Measurements from ENCODE around the gene BAZ1B. TPM values are rescaled to one million over a fixed set of nuclear protein-coding genes. Genes with fewer than 3 reads are reported as not detected.

BAZ1B gene
- total RNA-seq, 1 experiment from 2014 or later = 127 TPM

GRCh38 chr7:73426016-73426415 lies 96.1 kb downstream of the BAZ1B start:
- intact Hi-C loops (cut with micrococcal nuclease; ENCODE audit: unreplicated experiment) = no loop called here

GRCh38 chr7:73425356-73425983 lies 96.6 kb downstream of the BAZ1B start:
- CTCF ChIA-PET = no interaction called here
- POLR2A ChIA-PET (ENCODE audit: low non-redundant PET) = no interaction called here
- TF ChIP-seq EZH2 (IDR thresholded peaks at IDR 0.05; ENCODE audit: borderline replicate concordance, low read depth, low read length, poor library complexity, severe bottlenecking) = no peak
- no peak for TF ChIP-seq CTCF (conservative IDR thresholded peaks at IDR 0.05; ENCODE audit: low read depth, low read length)
- no peak overlapping the region for H3K27ac ChIP-seq (ENCODE audit: low read depth, low read length, poor library complexity, severe bottlenecking)
- no peaks in the 10 kb centered on the region for H3K27me3 ChIP-seq (replicated peaks; ENCODE audit: insufficient read depth, low read depth, low read length, poor library complexity)
- H3K9me3 ChIP-seq (ENCODE audit: low read depth, low read length, poor library complexity, severe bottlenecking) = no peaks in the 10 kb centered on the region
- no peak for DNase-seq (ENCODE audit: low spot score)
- intact Hi-C loops (cut with micrococcal nuclease; ENCODE audit: unreplicated experiment) = no loop called here
- H3K36me3 ChIP-seq (ENCODE audit: insufficient read depth, low read length, poor library complexity, severe bottlenecking) = no peaks in the 10 kb centered on the region
- no TSS peak for BruUV-seq (replicated peaks)
- no peaks in the 10 kb centered on the region for H3K4me1 ChIP-seq (ENCODE audit: insufficient read depth, low read length, poor library complexity, severe bottlenecking)
- no peak overlapping the region for H3K4me3 ChIP-seq (ENCODE audit: low read depth, low read length, poor library complexity, severe bottlenecking)

More at GRCh38 chr7:73426016-73426415, 96.1 kb downstream of the BAZ1B start:
- Histone ChIP-seq H3K36me3 (ENCODE audit: insufficient read depth, low read length, poor library complexity, severe bottlenecking) (no peaks in the 10 kb centered on the region), H3K9me3 (ENCODE audit: low read depth, low read length, poor library complexity, severe bottlenecking) (no peaks in the 10 kb centered on the region), H3K4me1 (ENCODE audit: insufficient read depth, low read length, poor library complexity, severe bottlenecking) (no peaks in the 10 kb centered on the region), H3K4me3 (ENCODE audit: low read depth, low read length, poor library complexity, severe bottlenecking) (no peak overlapping the region), H3K27ac (ENCODE audit: low read depth, low read length, poor library complexity, severe bottlenecking) (no peak overlapping the region), H3K27me3 (replicated peaks; ENCODE audit: insufficient read depth, low read depth, low read length, poor library complexity) (no peaks in the 10 kb centered on the region)
- CTCF ChIA-PET = no interaction called here
- POLR2A ChIA-PET (ENCODE audit: low non-redundant PET) = no interaction called here
- no peak for DNase-seq (ENCODE audit: low spot score)
- TF ChIP-seq EZH2 (IDR thresholded peaks at IDR 0.05; ENCODE audit: borderline replicate concordance, low read depth, low read length, poor library complexity, severe bottlenecking) (no peak), CTCF (conservative IDR thresholded peaks at IDR 0.05; ENCODE audit: low read depth, low read length) (no peak)
- no TSS peak for BruUV-seq (replicated peaks)

- H3K4me1 ChIP-seq (ENCODE audit: insufficient read depth, low read length, poor library complexity, severe bottlenecking) = no peaks in the 10 kb centered on the region
- H3K4me3 ChIP-seq (ENCODE audit: low read depth, low read length, poor library complexity, severe bottlenecking) = no peak overlapping the region
- H3K27me3 ChIP-seq (replicated peaks; ENCODE audit: insufficient read depth, low read depth, low read length, poor library complexity) = no peaks in the 10 kb centered on the region
- DNase-seq (ENCODE audit: low spot score) = no peak
- ChIA-PET POLR2A (ENCODE audit: low non-redundant PET) (no interaction called here), CTCF (interaction anchor here (0.7 kb wide), 1 partner anchor 18 kb away, joined by 3 read pairs; no protein-coding TSS in a partner anchor)
- no TSS peak for BruUV-seq (replicated peaks)
- H3K27ac ChIP-seq (ENCODE audit: low read depth, low read length, poor library complexity, severe bottlenecking) = no peak overlapping the region
- no peak for TF ChIP-seq EZH2 (IDR thresholded peaks at IDR 0.05; ENCODE audit: borderline replicate concordance, low read depth, low read length, poor library complexity, severe bottlenecking)
- TF ChIP-seq CTCF (conservative IDR thresholded peaks at IDR 0.05; ENCODE audit: low read depth, low read length) = no peak
- no peaks in the 10 kb centered on the region for H3K9me3 ChIP-seq (ENCODE audit: low read depth, low read length, poor library complexity, severe bottlenecking)
- no peaks in the 10 kb centered on the region for H3K36me3 ChIP-seq (ENCODE audit: insufficient read depth, low read length, poor library complexity, severe bottlenecking)
- intact Hi-C loops (cut with micrococcal nuclease; ENCODE audit: unreplicated experiment) = no loop called here
These were observed 97.6 kb downstream of the BAZ1B start for GRCh38 chr7:73424489-73424885.

Measured in A673 (cell line).